ENCODE measurements around the gene SRSF1. TPM values are rescaled to one million over a fixed set of nuclear protein-coding genes. Genes with fewer than 3 reads are reported as not detected.

The SRSF1 gene
- total RNA-seq, 2 experiments from 2014 or later, result 531 to 582 TPM

DNA sequence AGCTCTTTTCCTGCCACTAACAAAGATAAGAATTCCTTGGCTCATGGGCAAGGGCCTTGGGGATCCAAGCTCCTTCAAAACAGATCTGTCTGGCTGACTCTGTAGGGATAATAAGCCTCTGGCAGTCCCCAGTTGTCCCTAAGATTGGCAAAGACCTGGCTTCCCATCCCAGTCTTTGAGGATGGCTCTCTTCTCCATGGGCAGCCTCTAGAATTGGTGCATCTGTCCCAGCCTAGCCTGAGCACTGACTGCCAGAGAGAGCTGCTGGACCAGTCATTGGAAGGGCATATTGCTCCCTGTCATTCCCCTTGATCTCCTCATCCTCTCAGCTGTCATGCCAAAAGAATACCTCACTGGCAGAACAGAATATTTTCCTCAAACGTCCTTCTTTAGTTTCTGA lies 38.6 kb downstream of the SRSF1 start:
- no peak for DNase-seq (ENCODE audit: low spot score)
- no peak overlapping the region for H2AFZ ChIP-seq (ENCODE audit: low read length)
- H3K27ac ChIP-seq (ENCODE audit: low read depth, low read length, poor library complexity, severe bottlenecking), result no peak overlapping the region
- no peaks in the 10 kb centered on the region for H4K20me1 ChIP-seq (ENCODE audit: insufficient read depth, low read length)
- ChIA-PET CTCF (ENCODE audit: unreplicated experiment) (no interaction called here), POLR2A (interaction anchor here (0.5 kb wide), 1 partner anchor 83 kb away, joined by 3 read pairs; no protein-coding TSS in a partner anchor)
- H3K36me3 ChIP-seq (ENCODE audit: insufficient read depth, low read length), result peaks cover 13% of the 10 kb centered on the region
- H3K4me2 ChIP-seq (ENCODE audit: low read length), result no peak overlapping the region
- H3K4me1 ChIP-seq (ENCODE audit: insufficient read depth, low read length, poor library complexity, severe bottlenecking), result no peaks in the 10 kb centered on the region
- H3K79me2 ChIP-seq (ENCODE audit: insufficient read depth, low read depth, low read length), result no peaks in the 10 kb centered on the region
- H3K4me3 ChIP-seq (ENCODE audit: low read depth, low read length, poor library complexity, severe bottlenecking), result no peak overlapping the region
- H3K9me3 ChIP-seq (ENCODE audit: low read length), result no peaks in the 10 kb centered on the region
- no peaks in the 10 kb centered on the region for H3K9me2 ChIP-seq (ENCODE audit: insufficient read depth, low read length)
- intact Hi-C loops (cut with micrococcal nuclease; ENCODE audit: unreplicated experiment), result no loop called here
- BruUV-seq (replicated peaks), result no TSS peak
- TF ChIP-seq EZH2phosphoT487 (IDR thresholded peaks at IDR 0.05; ENCODE audit: borderline replicate concordance, low read depth, low read length), result no peak
- TF ChIP-seq, protein P1, sequence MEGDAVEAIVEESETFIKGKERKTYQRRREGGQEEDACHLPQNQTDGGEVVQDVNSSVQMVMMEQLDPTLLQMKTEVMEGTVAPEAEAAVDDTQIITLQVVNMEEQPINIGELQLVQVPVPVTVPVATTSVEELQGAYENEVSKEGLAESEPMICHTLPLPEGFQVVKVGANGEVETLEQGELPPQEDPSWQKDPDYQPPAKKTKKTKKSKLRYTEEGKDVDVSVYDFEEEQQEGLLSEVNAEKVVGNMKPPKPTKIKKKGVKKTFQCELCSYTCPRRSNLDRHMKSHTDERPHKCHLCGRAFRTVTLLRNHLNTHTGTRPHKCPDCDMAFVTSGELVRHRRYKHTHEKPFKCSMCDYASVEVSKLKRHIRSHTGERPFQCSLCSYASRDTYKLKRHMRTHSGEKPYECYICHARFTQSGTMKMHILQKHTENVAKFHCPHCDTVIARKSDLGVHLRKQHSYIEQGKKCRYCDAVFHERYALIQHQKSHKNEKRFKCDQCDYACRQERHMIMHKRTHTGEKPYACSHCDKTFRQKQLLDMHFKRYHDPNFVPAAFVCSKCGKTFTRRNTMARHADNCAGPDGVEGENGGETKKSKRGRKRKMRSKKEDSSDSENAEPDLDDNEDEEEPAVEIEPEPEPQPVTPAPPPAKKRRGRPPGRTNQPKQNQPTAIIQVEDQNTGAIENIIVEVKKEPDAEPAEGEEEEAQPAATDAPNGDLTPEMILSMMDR (conservative IDR thresholded peaks at IDR 0.05; ENCODE audit: low read length), result no peak

DNA sequence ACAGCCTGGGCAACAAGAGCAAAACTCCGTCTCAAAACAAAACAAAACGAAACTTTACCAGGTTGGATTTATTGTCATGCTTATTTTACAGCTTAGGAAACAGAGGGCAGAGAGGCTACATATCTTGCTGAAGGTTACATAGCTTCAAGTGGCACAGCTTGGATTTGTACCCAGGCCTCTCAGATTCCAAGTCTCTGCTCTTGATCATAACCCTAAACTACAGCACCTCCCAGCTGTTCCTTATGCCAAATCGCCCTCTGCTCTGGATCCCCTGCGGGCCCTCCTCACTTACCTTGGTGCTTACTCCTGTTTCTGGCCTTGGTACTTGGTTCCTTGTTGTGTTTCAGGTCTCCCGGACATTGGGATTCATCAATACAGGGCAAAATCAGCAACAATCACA lies 40.2 kb downstream of the SRSF1 start:
- Histone ChIP-seq H3K4me3 (ENCODE audit: low read depth, low read length, poor library complexity, severe bottlenecking) (no peak overlapping the region), H4K20me1 (ENCODE audit: insufficient read depth, low read length) (no peaks in the 10 kb centered on the region), H3K9me3 (ENCODE audit: low read length) (no peaks in the 10 kb centered on the region), H3K36me3 (ENCODE audit: insufficient read depth, low read length) (no peaks in the 10 kb centered on the region), H3K79me2 (ENCODE audit: insufficient read depth, low read depth, low read length) (no peaks in the 10 kb centered on the region), H3K4me2 (ENCODE audit: low read length) (no peak overlapping the region), H3K4me1 (ENCODE audit: insufficient read depth, low read length, poor library complexity, severe bottlenecking) (no peaks in the 10 kb centered on the region), H2AFZ (ENCODE audit: low read length) (no peak overlapping the region), H3K27ac (ENCODE audit: low read depth, low read length, poor library complexity, severe bottlenecking) (no peak overlapping the region), H3K9me2 (ENCODE audit: insufficient read depth, low read length) (no peaks in the 10 kb centered on the region)
- no TSS peak for BruUV-seq (replicated peaks)
- DNase-seq (ENCODE audit: low spot score), result no peak
- ChIA-PET POLR2A (interaction anchor here (0.6 kb wide), 1 partner anchor 830 kb away, joined by 3 read pairs; no protein-coding TSS in a partner anchor), CTCF (ENCODE audit: unreplicated experiment) (interaction anchor here (1.3 kb wide), 1 partner anchor 18 kb away, joined by 3 read pairs; no protein-coding TSS in a partner anchor)
- TF ChIP-seq, protein P1 (conservative IDR thresholded peaks at IDR 0.05; ENCODE audit: low read length), result no peak
- no peak for TF ChIP-seq EZH2phosphoT487 (IDR thresholded peaks at IDR 0.05; ENCODE audit: borderline replicate concordance, low read depth, low read length)
- intact Hi-C loops (cut with micrococcal nuclease; ENCODE audit: unreplicated experiment), result no loop called here

DNA sequence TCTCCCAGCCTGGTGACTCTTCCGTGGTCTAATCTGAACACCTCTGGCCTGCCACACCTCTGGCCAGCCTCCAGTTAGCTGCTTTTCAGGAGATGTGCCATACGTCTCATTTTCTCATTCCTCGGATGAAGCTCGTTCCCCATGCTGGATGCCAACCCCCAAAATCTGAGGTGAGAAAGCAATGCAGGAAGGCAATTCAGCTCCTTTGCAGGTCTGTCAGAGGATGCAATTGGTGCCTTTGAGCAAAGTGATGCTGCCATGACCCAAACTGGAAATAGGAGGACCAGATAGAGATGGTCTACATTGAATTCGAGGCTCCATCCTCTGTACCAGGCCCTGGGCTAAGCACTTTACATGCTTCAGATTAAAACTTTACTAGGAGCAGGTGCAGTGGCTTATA lies 40.8 kb downstream of the SRSF1 start:
- Histone ChIP-seq H4K20me1 (ENCODE audit: insufficient read depth, low read length) (no peaks in the 10 kb centered on the region), H3K9me2 (ENCODE audit: insufficient read depth, low read length) (no peaks in the 10 kb centered on the region), H3K9me3 (ENCODE audit: low read length) (no peaks in the 10 kb centered on the region), H3K4me3 (ENCODE audit: low read depth, low read length, poor library complexity, severe bottlenecking) (no peak overlapping the region), H3K4me1 (ENCODE audit: insufficient read depth, low read length, poor library complexity, severe bottlenecking) (no peaks in the 10 kb centered on the region), H3K27ac (ENCODE audit: low read depth, low read length, poor library complexity, severe bottlenecking) (no peak overlapping the region), H3K4me2 (ENCODE audit: low read length) (no peak overlapping the region), H3K79me2 (ENCODE audit: insufficient read depth, low read depth, low read length) (no peaks in the 10 kb centered on the region), H2AFZ (ENCODE audit: low read length) (no peak overlapping the region), H3K36me3 (ENCODE audit: insufficient read depth, low read length) (no peaks in the 10 kb centered on the region)
- TF ChIP-seq, protein P1 (conservative IDR thresholded peaks at IDR 0.05; ENCODE audit: low read length), result no peak
- TF ChIP-seq EZH2phosphoT487 (IDR thresholded peaks at IDR 0.05; ENCODE audit: borderline replicate concordance, low read depth, low read length), result no peak
- ChIA-PET CTCF (ENCODE audit: unreplicated experiment) (interaction anchor here (1.3 kb wide), 1 partner anchor 17 kb away, joined by 3 read pairs; no protein-coding TSS in a partner anchor), POLR2A (no interaction called here)
- no peak for DNase-seq (ENCODE audit: low spot score)
- intact Hi-C loops (cut with micrococcal nuclease; ENCODE audit: unreplicated experiment), result no loop called here
- BruUV-seq (replicated peaks), result no TSS peak
